Muscle of back (tissue), 13 donors: ENCODE data around the gene DTX4. TPM values are rescaled to one million over a fixed set of nuclear protein-coding genes. Genes with fewer than 3 reads are reported as not detected.
"Not testable (repeated sequence)": the region's sequence is repeated elsewhere in the genome, so short reads cannot be mapped to it uniquely, and the experiment has no call there.

Source experiments
- DNase-seq, 3 donors: peaks; one replicate each; pipeline versions ENCODE4 v3.0.0 to v3.0.0-alpha.2; 2013
- long read RNA-seq, 9 donors: transcript quantifications; one replicate each; lab custom pipeline, GENCODE V29; 2026
- polyA plus RNA-seq, 10 donors: library from polyadenylated mRNA; unstranded; fragments of 120-200 nt; gene quantifications; one replicate each; pipeline ENCODE4 v1.2.1, GENCODE V29; 2013; ENCODE audit not compliant: insufficient read length in 10 of 10

Gene DTX4
- 10 to 100 TPM; 16.1 to 29.2 (median 19.8) TPM for polyA plus RNA-seq
- long read RNA-seq, donor 1, full-length matches to known transcripts: 2 of 8 reads
- long read RNA-seq, donor 1, partial matches to known transcripts: 6 of 8 reads
- long read RNA-seq, donor 1, other reads (novel, unspliced or antisense): 0 of 8 reads
- long read RNA-seq, donor 2, full-length matches to known transcripts: 1 of 7 reads
- long read RNA-seq, donor 2, partial matches to known transcripts: 6 of 7 reads
- long read RNA-seq, donor 2, other reads (novel, unspliced or antisense): 0 of 7 reads
- long read RNA-seq, donor 3: 0 reads
- long read RNA-seq, donor 4: 0 reads
- long read RNA-seq, donor 5, full-length matches to known transcripts: 3 of 9 reads
- long read RNA-seq, donor 5, partial matches to known transcripts: 6 of 9 reads
- long read RNA-seq, donor 5, other reads (novel, unspliced or antisense): 0 of 9 reads
- long read RNA-seq, donor 6: 0 reads
- long read RNA-seq, donor 7, partial matches to known transcripts: 0 of 1 reads
- long read RNA-seq, donor 7, other reads (novel, unspliced or antisense): 0 of 1 reads
- long read RNA-seq, donor 8, full-length matches to known transcripts: 3 of 3 reads
- long read RNA-seq, donor 8, partial matches to known transcripts: 0 of 3 reads
- long read RNA-seq, donor 8, other reads (novel, unspliced or antisense): 0 of 3 reads
- long read RNA-seq, donor 9: 0 reads

DNA sequence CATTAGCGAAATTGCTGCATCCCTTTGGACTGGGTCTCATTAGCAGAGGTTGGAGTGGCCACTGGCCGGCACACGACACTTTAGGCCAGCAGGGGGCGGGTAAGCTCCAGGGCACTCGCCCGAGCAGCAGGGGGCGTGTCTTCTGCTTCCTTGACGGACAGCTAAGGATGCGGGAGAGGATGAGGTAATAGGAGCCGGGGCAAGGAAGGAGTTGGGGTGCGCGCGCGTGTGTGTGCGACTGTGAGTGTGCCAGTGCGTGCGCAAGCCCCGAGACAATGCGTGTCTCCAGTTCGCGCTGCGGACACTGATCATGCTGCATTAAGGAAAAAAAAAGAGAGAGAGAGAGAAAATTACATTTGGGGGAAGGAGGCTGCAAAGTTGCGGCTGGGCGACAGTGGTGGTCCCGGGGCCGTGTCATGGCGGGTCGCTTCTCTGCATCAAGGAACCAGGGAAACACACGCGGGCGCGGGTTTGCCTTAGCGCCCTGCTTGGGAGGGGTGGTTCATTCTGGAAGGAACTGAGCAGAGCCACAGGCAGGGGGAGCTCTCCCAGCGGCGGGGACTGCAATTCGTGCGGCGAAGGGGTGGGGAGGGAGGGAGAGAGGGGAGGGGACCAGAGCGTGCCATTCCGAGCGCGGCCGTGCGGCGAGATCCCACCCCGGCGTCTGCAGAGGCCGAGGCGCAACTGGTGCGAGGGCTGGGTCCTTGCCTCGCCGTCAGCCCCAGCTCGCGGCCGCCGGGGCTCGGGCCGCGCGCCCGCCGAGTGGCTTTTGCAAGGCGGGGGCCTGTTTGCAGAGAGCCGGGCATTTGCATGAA, at the start of gene DTX4:
DTX4 (plus strand) TSS at position 625 of the 815 bp plus-strand sequence. CDS start 464 bp downstream, outside the sequence.
- peak; percentile 88 to 97 (median 94) for DNase-seq

DNA sequence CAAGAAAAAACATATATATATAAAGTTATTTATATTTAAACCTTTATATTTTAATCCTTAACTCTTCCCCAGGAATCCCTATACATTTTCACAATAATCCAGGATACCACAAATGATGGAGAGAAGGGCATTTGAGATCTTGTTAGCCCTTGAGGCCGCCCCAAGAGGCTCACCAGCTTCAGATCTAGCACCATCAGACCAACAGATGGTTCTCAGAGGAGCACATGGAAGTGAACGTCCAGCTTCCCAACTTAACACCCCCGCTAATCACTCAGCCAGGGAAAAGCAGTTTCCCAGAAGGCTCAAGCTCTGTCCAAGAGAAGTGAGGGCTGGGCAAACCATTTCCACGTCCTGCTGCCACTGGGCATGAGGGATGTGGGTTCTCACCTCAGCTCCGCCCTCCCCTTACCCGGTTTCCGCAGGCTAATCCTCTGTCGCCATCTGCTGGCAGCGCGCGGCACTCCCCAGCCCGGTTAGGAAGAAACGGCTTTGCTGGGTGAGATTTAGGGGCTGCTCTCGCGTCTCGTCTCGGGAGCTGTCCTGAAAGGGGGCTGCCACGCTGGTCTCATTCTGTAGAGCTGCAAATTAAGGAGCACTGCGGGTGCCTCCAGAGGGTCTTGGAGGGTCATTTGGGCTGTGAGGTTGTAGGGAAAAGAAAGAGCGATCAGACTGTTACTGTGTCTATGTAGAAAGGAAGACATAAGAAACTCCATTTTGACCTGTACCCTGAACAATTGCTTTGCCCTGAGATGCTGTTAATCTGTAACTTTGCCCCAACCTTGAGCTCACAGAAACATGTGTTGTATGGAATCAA, 36.1 kb upstream of the DTX4 start:
- DNase-seq: peak in 2 of 3 donors; percentile 81 to 89

DNA sequence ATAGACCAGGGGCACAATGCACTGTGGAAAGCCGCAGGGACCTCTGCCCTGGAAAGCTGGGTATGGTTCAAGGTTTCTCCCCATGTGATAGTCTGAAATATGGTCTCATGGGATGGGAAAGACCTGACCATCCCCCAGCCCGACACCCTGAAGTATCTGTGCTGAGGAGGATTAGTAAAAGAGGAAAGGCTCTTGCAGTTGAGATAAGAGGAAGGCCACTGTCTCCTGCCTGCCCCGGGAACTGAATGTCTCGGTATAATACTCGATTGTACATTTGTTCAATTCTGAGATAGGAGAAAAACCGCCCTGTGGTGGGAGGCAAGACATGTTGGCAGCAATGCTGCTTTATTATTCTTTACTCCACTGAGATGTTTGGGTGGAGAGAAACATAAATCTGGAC, 35.4 kb upstream of the DTX4 start:
- DNase-seq: not testable (repeated sequence)

DNA sequence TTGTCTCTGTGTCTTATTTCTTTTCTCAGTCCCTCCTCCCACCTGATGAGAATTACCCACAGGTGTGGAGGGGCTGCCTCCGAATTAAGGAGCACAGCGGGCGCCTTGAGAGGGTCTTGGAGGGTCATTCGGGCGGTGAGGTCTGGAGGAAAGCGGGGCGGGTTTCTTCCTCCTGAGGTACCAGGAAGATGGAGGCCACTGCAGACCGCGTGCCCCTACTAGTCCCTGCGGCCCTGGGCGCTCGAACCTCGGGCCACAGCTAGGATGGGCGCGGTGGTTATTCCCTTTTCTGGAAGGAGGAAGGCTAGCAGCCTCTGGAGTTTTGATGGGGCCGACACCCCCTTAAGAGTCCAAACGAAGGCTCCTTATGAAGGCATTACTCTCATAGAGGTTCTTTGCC, 34.7 kb upstream of the DTX4 start:
- no peak for DNase-seq

DNA sequence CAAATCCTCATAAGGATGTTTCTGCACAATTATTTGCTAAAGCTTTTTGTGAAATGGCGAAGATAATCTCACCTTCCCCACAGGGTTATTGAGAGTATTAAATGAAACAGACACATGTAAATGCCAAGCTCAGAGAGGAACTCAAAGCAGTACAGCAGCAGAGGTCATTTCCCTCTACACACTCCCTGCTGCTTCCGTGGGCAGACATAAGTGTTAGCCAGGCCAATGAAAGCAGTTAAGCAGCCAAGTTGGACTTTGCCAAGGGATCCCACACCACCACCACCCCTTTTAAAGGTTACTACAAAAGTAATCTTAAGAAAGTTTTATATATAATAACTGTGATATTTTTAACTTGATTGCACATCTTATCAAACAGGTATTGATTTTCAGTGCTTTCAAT, 33.3 kb upstream of the DTX4 start:
- no peak for DNase-seq

DNA sequence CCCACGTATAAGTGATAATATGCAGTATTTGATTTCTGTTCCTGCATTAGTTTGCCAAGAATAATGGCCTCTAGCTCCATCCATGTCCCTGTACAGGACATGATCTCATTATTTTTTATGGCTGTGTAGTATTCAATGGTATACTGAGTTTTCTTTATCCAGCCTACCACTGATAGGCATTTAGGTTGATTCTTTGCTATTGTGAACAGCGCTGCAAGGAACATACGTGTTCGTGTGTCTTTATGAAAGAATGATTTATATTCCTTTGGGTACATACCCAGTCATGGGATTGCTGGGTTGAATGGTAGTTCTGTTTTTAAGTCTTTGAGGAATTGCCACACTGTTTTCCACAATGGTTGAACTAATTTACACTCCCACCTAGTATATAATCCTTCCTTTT, 30.7 kb upstream of the DTX4 start:
- no peak for DNase-seq

DNA sequence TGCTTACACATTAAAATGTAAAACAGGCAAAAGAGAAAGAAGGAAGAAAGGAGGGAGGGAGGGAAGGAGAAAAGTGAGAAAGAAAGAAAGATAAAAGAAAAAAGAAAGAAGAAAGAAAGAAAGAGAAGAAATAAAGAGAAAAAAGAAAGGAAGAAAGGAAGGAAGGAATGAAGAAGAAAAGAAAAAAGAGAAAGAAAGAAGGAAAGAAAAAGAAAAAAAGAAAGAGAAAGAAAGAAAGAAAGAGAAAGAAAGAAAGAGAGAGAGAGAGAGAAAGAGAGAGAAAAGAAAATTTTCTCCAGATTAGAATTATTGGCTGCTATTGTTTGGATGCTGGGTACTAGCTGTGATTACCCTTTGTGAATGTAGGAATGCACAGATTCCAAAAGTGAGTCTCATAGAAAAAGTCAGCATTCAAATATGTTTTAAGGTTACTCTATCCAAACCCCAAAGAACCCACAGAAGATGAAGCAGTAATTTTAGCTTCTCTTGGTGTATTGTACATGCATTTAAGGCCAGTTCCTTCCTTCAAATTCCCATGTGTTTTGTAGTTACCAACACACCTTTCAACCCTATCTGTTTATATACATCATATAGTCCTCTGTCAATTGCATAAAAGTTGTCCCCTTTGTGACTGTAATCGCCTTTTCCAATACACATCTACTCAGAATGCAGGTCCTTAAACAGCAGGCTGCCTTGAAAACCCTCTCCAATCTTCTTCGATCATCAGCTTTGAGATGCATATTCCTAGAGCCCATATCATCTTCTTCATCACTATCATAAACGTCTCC, 30.1 kb upstream of the DTX4 start:
- DNase-seq: no peak

DNA sequence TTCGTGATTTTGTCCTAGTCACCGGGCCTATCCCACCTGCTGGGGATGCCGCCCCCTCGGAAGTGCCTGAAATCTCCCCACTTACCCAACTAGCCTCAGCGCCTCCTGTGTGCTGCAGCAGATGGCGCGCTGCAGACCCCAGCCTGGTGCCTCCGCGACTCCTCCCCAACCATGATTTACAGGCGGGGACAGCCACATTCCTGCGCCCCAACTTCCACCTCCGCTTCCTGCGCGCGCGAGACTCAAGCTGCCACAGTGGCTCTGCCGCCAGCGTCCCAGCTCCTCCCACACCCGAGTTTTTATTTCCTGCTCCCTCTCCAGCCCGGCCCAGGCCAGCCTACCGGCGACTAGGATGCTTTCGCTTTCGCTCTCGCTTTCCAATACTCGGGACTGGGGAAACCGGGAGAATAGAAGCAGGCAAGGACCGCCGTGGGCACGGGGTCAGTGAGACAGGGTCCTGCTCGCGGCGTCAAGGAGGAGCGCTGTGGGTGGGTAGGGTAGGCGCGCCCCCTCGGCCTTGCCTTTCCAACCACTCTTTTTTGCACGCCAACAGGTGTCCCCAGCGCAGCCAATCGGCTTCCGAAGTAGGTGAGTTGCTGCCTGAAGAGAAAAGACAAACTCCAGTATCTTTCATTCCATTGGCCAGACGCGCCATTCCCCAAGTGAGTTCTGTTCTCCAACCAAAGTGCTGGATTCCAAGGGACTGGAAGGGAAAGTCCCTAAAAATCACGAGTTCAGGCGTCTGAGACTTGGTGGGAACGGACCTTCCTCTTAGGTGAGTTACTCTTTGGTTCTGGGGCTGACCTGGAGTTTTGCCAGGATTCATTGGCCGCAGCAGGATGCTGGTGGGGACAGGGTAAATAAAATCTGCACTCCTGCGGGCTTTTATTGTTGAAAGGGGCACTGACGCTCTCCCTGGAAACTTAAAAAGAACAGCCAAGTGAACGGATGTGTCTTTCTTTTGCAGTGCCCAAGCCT, 29.1 kb upstream of the DTX4 start, which contains the start of gene FAM111A:
FAM111A (plus strand) TSS at position 327 of the 978 bp plus-strand sequence. CDS start 6,017 bp downstream, outside the sequence.
- peak; percentile 81 to 97 (median 88) for DNase-seq

DNA sequence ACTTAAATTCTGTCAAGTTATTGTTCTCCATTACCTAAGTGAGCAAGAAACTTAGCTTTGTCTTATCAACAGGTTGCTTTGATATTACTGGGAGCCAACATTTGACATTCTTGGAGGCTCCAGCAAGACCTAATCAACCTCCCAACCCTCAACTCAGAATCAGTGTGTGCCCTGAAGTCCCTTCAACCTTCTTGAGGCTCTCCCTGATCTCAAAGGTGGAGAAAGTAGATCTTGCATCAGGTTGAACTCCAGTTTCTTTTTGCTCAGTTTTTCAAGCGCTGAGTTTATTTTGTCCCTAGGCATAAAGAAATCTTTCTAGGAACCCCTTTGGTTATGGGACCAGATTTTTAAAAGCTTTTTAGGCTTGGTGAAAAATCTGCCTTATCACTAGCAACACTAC, 27.8 kb upstream of the DTX4 start:
- DNase-seq: no peak

DNA sequence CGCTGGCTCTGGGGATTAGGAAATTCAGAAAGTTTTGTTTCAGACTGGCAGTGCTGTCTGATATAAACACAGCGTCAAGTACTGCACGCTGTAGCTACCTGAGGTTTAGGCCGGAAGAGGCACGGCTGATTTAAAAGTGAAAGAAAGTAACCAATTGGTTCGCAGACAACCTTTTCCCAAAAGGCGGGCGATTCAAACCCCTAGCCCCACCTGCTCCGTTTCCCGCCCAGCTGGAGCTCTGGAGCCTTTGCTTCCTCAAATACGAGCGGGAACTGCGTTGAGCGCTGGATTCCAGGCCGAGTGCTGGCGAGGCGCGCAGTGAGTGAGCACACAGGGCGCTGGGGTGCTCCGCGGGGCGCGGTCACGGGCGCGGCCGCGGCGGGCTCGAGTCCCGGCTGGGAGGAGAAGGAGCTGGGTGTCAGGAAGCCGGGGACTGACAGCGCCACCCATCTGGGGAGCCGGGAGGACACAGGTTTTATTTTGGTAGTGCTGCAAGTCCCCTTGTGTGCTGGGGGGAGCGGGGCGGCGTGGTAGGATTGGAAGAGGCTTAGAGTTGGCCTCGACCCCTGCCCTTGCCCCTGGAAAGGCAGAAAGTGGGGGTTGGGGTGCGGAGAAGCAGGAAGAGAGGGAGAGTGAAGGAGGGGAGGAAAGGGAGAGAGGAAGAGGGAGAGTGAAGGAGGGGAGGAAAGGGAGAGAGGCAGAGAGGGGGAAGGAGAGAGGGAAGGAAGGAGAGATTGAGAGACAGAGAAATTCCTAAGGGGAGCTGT, 27.2 kb upstream of the DTX4 start:
- DNase-seq: peak; percentile 84 to 94 (median 87)

DNA sequence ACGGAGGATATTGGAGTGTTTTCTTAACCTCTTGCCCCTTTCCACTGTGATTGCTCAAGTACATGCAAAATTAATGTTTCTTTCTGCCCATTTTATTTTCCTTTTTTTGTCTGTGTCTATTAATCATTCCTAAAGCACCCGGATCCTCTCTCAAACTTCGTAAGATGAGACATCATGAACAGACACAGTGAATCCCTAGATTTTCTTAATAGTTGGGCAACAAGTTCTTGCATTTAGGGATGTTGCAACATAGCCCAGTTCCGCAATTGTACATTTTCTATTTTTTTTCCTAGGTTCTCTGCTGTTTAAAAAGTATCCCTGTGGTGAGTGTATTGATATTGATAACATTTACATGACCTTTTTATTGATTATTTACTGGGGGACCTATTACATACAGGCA, 26.4 kb upstream of the DTX4 start:
- DNase-seq: peak in 2 of 3 donors; percentile 9 to 22

DNA sequence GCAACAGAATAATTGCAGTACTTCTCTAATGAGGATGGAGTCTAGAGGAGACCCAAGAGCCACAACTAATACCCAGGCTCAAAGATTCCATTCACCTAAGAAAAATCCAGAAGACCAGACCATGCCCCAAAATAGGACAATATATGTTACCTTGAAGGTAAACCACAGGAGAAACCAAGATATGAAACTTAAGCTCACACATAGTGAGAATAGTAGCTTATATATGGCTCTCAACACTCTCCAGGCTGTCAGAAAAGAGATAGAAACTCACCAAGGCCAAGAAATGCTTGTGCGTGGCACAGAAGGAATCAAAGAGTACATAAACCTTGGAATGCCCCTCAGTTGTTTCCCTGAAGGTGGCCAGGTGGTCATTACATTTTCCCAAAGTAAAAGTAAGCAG, 20.2 kb upstream of the DTX4 start:
- DNase-seq: no peak

DNA sequence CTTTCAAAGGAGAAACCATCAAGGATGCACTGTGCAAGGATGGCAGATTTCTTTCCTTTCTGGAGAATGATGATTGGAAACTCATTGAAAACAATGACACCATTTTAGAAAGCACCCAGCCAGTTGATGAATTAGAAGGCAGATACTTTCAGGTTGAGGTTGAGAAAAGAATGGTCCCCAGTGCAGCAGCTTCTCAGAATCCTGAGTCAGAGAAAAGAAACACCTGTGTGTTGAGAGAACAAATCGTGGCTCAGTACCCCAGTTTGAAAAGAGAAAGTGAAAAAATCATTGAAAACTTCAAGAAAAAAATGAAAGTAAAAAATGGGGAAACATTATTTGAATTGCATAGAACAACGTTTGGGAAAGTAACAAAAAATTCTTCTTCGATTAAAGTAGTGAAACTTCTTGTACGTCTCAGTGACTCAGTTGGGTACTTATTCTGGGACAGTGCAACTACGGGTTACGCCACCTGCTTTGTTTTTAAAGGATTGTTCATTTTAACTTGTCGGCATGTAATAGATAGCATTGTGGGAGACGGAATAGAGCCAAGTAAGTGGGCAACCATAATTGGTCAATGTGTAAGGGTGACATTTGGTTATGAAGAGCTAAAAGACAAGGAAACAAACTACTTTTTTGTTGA, 19.5 kb upstream of the DTX4 start:
- no peak for DNase-seq

DNA sequence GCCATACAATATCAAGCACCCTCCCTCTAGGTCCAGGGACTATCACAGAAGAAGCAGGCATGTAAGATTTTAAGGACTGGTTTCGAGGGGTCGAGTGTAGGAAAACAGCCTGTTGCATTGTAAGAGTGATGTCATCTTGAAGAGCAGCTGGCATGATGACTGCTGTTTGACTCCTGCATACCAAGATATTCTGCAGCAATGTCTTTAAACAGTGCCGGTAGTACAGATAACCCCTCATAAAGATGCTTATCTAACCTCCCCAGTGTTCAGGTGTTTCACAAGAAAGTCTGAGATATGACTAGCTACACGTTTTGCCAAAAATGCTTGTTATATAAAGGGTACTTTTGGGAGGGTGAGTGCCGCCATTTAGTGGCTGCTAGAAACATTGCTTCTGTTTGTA, 17.3 kb upstream of the DTX4 start:
- no peak for DNase-seq

DNA sequence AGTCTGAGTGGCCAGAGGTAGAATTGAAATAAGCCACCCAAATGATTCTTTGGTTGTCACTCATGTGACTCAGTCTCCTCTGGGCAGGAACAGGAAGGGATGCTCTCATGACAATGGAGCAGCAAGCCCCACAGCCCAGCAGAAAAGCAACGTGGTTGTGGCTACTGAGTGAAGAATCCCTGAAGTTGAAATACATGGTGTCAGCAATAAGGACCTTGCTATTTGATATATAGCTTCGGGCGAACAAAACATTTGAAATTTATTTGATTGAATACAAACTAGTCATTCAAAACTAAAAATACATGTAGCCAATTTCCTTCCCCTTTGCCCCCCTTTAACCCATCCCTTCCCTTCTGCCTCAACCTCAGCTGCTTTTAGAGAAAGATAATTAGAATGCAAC, 14.5 kb upstream of the DTX4 start:
- no peak for DNase-seq

DNA sequence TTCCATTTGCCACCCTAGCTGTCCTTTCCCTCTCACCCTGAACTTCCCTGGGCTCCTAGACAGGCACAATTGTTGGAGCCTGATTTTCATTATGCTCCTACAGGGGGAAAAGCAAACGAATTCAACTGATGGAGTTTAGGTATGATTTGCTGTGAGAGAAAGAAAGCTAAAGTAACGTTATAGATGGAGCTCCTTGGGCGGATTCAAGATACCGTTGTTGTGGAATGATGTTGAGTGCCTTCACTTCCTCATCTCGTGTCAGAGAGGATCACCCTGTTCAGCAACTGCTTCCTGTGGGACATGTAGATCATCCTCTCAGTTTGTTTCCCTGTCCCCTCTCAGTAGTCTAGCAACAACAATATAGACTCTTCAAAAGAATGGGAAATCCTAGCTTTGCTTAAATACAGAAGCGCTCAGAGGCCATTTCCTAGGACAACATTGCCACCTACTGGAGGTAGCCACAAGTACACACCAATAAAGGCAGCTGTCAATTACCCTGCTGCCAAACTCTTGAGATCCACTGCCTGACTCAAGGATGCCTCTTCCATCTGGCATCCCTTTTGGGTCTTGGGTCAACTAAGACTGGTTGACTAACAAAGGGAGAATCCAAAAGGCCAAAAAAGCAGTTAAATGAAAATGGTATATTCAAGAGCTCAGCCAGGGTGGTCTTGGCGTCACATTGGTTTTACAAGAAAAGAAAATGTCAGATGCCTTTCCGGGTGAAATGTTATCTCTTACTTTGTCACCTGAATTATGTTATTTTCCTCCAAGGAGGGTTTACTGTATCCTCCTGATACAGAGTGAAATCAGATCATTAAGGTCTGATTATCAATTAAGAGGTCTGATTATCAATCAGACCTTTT, 13.5 kb upstream of the DTX4 start:
- DNase-seq: peak; percentile 68 to 90 (median 79)

DNA sequence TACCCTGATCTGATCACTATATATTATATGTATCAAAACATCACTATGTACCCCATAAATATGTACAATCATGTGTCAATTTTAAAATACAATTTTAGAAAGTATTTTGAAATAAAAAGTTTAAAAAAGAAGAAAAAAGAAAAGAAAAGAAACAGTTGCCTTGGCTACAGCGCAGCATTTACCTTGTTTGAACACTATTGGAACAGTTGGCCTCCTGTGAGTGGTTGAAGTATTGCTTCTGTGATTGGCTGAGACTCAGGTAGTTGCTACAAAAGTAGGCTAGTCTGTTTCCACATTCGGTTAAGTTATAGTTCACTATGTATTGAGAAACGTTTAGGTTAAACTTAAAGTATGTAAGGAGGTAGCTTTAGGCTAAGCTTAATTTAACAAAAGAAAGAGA, 7.9 kb upstream of the DTX4 start:
- no peak for DNase-seq
